Superior temporal gyrus (tissue), 1 donor: Measurements from ENCODE around the gene UBTD2.

Experiments used
- DNase-seq: peaks from one replicate; pipeline ENCODE4 v3.0.0-alpha.2; 2016; ENCODE audit errors: extremely low spot score

Gene UBTD2

DNA sequence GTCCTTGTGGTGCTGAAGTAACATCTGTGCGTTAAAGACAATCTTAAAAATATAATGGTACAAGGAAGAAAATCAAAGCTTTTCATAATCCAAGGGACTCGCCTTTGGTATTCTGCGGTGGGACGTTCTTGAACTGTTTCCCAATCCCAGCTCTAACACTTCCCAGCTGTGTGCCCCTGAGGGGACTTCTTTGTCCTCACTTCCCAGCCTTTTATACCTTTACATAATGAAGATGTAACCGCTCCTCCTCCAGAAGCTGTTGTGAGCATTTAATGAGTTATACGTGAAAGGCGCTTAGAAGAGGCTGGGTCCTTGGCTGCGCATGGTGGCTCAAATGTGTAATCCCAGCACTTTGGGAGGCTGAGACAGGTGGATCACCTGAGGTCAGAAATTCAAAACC, 112.4 kb downstream of the UBTD2 start:
- DNase-seq: no peak

DNA sequence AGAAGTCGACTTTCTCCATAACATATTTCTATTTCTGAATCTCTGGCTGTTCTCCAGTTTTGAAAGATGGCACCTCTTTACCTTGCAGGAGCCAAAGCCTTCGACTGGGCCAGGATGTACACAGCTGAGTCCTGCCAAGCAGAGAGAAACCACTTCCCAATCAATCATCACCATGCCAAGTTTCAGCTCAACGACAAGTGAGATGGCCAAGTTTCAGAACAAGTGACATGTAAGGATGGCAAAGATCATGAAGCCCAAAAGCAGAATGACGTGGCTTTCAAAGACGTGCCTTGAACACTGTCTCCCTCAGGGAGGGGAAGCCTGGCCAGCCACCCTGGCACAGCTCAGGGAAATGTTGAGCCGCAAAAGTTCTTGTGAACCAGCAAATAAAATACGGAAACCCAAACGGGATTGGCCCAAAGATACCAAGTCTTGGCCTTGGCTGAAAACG, 113.3 kb downstream of the UBTD2 start:
- DNase-seq: no peak

DNA sequence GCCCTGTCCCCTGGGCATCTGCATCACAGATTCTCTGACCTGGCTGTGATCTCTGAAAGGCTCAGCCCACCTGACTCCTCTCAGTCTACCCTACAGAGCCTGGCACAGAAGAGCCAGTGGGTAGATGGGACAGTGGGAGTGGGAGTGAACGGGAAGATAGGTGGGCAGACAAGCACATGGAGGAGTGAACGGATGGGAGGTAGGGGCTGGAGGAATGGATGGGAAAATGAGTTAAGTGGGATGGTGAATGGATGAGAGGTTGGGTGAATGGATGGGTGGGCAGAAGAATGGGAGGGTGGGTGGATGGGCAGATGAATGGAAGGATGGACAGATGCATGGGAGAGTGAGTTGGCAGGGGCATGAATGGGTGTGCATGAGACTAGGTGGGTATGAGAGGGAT, 114.3 kb downstream of the UBTD2 start:
- no peak for DNase-seq

DNA sequence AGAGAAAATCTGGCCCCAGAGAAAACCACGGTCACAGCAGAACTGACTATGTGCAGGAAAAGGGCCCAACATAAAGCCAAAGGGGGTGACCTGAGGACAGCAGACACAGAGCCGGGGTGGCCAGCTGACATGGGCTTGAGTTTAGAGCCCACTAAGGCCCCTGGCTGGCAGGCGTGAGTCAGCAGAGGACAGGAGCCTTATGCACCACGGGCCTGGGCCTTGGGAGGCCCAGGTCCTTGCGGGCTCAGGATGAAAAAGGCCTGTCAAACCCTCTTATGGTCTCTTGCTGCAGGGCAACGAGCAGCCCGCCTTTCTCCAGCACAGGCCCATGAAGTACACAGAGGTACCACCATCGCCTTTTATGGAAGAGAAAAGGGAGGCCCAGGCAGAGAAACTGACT, 115.3 kb downstream of the UBTD2 start:
- DNase-seq: no peak

DNA sequence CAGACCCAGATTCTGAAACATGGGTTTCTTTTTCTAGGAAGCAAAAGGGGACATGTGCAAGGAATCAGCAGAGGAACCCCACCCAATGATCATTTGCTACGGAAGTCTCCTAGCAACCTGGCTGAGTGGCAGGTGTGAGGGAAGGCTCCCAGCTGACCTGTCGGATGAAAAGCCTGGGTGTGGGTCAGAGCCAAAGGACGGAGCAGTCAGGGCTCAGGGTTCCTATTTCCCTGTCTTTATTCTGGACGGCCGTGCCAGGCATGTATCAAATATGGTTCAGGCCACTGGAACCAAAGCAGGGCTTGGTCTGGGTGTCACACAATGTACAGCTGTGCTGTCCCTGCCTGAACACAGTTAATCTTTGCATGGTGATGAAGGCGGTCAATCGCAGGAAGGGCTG, 115.7 kb downstream of the UBTD2 start:
- no peak for DNase-seq

DNA sequence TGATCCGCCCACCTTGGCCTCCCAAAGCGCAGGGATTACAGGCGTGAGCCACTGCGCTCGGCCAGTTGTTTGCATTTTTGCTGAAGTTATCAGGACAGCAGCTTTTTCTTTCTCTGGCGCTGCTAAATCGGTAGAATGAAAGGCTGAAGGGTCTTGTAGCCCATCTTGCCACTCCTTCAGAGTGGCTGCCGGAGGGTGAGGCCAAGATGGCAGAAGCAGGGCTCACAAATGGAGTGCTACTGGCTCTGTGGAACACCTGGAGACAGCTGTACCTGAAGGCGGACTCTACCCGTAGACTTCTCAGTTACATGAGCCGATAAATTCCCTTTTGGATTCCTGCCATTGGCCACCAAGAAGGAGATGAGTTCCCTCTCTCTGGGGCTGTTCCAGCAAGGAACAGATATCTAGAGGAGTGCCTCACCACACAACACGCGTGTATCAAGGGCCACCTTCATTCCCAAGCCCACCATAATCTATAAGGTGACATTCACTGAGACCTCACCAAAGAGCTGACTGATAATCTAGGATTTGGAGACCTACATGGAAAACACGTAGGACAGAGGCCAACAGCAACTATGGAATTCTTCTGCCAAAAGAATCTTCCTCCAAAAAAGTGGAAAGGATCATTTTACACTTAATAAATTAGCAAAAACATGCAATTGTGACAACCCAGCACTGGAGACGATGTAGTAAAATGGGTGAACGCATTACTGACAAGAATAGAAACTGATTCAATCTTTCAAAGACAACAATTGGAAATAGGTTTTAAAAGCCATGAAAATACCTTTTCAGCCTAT, 117.3 kb downstream of the UBTD2 start:
- DNase-seq: no peak

DNA sequence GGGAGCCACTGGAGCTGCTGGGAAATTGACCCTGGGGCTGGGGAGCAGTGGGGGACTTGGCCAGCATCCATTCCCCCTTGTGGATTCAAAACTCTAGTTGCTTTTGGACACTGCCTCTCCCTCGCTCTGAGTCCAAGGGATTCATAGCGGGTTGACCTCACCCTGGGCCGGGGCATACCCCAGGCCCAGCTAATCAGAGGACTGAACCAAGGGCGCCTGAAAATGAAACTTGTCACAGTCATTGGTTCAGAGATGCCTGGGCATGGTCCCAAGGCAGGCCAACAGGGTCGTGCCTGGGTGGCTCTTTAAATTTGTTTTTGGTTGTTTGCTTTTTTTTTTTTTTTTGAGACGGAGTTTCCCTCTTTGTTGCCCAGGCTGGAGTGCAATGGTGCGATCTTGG, 118.1 kb downstream of the UBTD2 start:
- no peak for DNase-seq

DNA sequence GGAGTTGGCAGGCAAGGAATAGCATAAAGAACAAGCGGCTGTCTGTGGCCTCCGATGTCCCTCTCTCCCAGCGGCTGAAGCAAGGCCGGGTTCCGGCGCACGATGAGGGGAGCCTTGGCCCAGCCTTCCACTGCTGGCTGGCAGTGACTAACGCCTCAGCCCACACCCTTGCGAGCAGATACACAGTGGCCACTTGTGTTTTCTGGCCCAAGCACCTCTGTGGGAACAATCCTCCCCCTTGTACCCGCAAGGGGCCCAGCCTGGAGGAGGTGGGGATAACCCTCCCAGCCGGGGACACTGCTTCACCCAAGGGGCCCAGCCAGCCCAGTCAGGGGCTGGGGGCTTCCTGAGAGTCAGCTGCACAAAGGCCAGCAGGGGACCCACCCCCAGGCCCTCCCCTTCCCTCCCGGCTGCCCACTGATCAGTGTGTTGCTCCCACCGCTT, 118.8 kb downstream of the UBTD2 start:
- no peak for DNase-seq

DNA sequence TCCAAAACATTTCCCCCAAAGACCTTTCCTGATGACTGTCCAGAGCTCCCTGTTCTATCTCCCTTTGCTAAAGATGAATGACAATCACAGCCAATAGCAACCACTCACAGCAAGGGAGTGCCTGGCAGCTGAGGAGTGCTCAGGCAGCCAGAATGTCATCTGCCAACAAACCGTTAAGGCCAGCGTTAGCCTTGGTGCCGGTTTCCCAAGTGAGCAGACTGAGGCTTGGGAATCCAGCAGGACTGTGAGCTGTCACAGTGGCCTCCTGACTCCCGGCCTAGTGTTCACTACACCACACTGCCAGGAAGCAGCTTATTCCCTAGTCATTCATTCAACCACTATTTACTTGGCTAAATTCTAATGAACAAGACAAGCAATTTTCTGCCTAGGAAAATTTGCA, 120.2 kb downstream of the UBTD2 start:
- DNase-seq: no peak

DNA sequence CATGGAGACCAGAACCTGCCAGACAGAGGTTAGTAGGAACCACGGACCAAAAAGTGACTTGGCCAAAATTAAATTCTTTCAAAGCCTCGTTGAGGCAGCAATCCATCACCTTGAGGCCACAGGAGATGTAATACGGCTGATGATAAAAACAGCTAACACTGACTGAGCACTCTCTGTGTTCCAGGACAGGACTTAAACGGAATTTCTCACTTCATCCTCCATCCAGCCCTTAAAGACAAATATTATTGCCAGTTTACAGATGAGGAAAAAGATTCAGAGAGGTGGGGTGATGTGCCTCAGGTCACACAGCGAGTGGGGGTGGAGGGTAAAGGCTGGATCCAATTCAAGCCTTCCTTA, 120.6 kb downstream of the UBTD2 start:
- no peak for DNase-seq

DNA sequence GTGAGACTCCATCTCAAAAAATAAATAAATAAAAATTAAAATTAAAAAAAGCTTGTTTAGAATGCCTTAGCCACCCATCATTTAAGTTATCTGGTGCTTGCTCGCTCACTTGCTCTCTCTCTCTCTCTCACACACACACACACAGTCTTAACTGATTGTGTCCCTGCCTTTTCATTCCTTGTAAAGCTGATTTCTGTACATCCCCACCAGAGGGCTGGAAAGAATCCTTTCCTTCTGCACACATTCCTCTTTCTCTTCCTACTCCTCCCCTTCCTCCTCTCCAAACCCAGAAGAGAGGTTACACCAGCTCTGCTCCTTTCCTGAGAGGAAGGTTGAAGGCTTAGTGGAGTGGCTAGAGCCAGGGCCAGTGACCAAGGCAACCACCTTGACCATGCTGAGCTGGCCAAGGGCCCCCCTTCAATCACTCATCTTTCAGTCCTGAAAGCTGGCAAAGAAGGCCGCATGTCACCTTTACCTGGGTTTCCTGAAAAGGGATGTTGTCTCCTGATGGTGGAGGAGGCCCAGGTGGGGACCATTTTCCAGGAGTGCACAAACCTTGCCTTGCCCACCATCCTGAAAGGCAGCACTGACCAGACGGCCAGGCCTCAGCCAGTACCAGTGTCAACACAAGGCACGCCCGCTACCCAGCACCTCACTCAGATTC, 121.1 kb downstream of the UBTD2 start:
- no peak for DNase-seq

DNA sequence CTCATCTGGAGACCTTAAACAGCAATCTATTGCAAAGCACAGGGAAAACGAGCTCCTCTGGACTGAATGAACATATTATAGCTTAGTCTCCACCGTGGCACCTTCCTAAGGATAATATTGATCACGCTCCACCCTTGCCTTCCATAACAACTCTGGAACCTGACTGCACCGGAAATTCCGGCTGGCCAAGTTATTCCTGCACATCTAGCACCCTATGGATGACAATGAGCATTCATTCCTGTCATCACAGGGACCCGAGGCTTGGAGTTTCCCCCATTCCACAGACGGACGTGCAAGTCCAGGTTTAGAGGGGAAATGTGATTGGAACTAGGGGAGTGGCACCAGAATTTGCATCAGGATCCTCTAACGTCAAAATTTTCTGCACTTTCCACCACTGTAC, 123.1 kb downstream of the UBTD2 start:
- DNase-seq: no peak
